Kidney (tissue), 14 donors: ENCODE measurements around the gene FANCI. TPM values are rescaled to one million over a fixed set of nuclear protein-coding genes. Genes with fewer than 3 reads are reported as not detected.
"Not testable (repeated sequence)": the region's sequence is repeated elsewhere in the genome, so short reads cannot be mapped to it uniquely, and the experiment has no call there.

Source experiments
- DNase-seq, 5 donors: peaks; one replicate each; pipeline ENCODE4 v3.0.0-alpha.2; 2013 to 2020
- FAIRE-seq: peaks from 2 replicates; lab custom pipeline; 2012; peaks lifted over from hg19 to GRCh38; lab: Jason Lieb, UNC
- H3K27ac ChIP-seq, 2 donors: one replicate each; pipeline ENCODE4 v1.7.0; 2013; ENCODE audit warnings: low read depth in 2 of 2, low read length in 2 of 2, inconsistent platforms in 1 of 2
- H3K27me3 ChIP-seq: one replicate; pipeline ENCODE4 v1.7.1; 2013; ENCODE audit warnings: low read length, inconsistent platforms; ENCODE audit not compliant: control insufficient read depth, insufficient read depth
- H3K36me3 ChIP-seq, 3 donors: one replicate each; pipeline versions ENCODE4 v1.7.0 to v1.7.1; 2013; ENCODE audit warnings: low read length in 3 of 3, control low read depth in 1 of 3, inconsistent platforms in 1 of 3; ENCODE audit not compliant: insufficient read depth in 3 of 3, control insufficient read depth in 2 of 3
- H3K4me1 ChIP-seq, 3 donors: one replicate each; pipeline versions ENCODE4 v1.7.0 to v1.7.1; 2013; ENCODE audit warnings: low read length in 3 of 3, inconsistent platforms in 1 of 3, low read depth in 1 of 3; ENCODE audit not compliant: control insufficient read depth in 2 of 3, insufficient read depth in 2 of 3
- H3K4me3 ChIP-seq, 3 donors: one replicate each; pipeline versions ENCODE4 v1.7.0 to v1.8.1; 2013; ENCODE audit warnings: low read length in 3 of 3, control low read depth in 1 of 3, inconsistent platforms in 1 of 3
- H3K9ac ChIP-seq, 3 donors: one replicate each; pipeline versions ENCODE4 v1.7.0 to v1.7.1; 2013; ENCODE audit warnings: low read length in 3 of 3, control low read depth in 1 of 3, inconsistent platforms in 1 of 3
- H3K9me3 ChIP-seq, 3 donors: one replicate each; pipeline versions ENCODE4 v1.7.0 to v1.7.1; 2013; ENCODE audit warnings: low read length in 3 of 3, control low read depth in 1 of 3, inconsistent platforms in 1 of 3; ENCODE audit not compliant: control insufficient read depth in 2 of 3, insufficient read depth in 1 of 3
- intact Hi-C: fragments of 100-400 bp; cut with DNase I; formaldehyde crosslinking; loops from one replicate; pipeline ENCODE4 v1.11.1; 2022
- polyA plus RNA-seq: library from polyadenylated mRNA; stranded (reverse); fragments of 350-450 nt; fragmentation: Illumina TruSeq; extraction: RNeasy Lipid Tissue Mini Kit (QIAGEN cat#74804); gene quantifications from one replicate; pipeline ENCODE4 v1.2.3, GENCODE V29; 2014; ENCODE audit warnings: low read depth, low replicate concordance; ENCODE audit not compliant: insufficient read depth
- total RNA-seq: library from RNA; stranded (reverse); fragmentation: NEBNext Ultra II Directional; extraction: Animal tissue kit (Norgen Biotek cat#: 25700); gene quantifications from one replicate; pipeline ENCODE4 v1.2.1, GENCODE V29; 2021
- TF ChIP-seq, protein P1 (sequence below): IDR thresholded peaks from 3 replicates; pipeline ENCODE4 v1.5.1; 2012; ENCODE audit warnings: mild to moderate bottlenecking, moderate library complexity, borderline replicate concordance; ENCODE audit not compliant: insufficient read depth; ENCODE audit errors: extremely low read depth
- donor health status: control.
- donor health status: control.
- donor health status: control.
- donor health status: control.
- donor health status: control.
- donor health status: DM: yes; HTN: yes; CAD: no.
- donor health status: Normal renal cell carcinoma (clear cell type).

FANCI gene
- total and polyA plus RNA-seq, 2 donors from 2014 or later, result 2.4 to 6.6 TPM

DNA sequence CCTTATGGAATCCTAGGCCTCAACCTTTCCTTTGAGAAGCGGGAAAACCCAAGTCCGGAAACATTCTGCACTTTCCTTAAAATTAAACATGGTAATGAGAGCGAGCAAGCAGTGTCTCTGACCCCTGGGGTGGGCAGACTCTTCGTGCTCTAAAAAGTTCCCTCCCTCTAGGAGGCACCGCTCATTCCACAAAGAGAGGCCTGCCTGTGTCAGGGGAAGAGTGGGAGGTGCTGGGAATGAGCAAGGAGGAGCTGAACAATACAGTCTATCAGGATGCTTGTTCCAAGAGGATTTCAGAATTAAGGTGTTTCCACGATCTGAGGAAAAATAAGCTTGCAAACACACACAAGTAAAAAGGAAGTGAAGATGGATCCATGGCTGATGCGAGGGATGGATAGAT, 16.4 kb upstream of the FANCI start:
- intact Hi-C loops, result no loop called here
- no peak for DNase-seq
- no peak overlapping the region for H3K27ac ChIP-seq
- TF ChIP-seq, protein P1, sequence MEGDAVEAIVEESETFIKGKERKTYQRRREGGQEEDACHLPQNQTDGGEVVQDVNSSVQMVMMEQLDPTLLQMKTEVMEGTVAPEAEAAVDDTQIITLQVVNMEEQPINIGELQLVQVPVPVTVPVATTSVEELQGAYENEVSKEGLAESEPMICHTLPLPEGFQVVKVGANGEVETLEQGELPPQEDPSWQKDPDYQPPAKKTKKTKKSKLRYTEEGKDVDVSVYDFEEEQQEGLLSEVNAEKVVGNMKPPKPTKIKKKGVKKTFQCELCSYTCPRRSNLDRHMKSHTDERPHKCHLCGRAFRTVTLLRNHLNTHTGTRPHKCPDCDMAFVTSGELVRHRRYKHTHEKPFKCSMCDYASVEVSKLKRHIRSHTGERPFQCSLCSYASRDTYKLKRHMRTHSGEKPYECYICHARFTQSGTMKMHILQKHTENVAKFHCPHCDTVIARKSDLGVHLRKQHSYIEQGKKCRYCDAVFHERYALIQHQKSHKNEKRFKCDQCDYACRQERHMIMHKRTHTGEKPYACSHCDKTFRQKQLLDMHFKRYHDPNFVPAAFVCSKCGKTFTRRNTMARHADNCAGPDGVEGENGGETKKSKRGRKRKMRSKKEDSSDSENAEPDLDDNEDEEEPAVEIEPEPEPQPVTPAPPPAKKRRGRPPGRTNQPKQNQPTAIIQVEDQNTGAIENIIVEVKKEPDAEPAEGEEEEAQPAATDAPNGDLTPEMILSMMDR, result no peak
- no peak overlapping the region for H3K4me3 ChIP-seq
- no peak for FAIRE-seq
- H3K36me3 ChIP-seq, result no peaks in the 10 kb centered on the region
- H3K9ac ChIP-seq, result no peak overlapping the region
- H3K4me1 ChIP-seq, result no peaks in the 10 kb centered on the region
- H3K9me3 ChIP-seq, result no peaks in the 10 kb centered on the region
- H3K27me3 ChIP-seq, result no peaks in the 10 kb centered on the region

- no peaks in the 10 kb centered on the region for H3K4me1 ChIP-seq
- no peak overlapping the region for H3K9ac ChIP-seq
- H3K36me3 ChIP-seq, result no peaks in the 10 kb centered on the region
- intact Hi-C loops, result no loop called here
- DNase-seq (no peak), FAIRE-seq (no peak)
- no peaks in the 10 kb centered on the region for H3K9me3 ChIP-seq
- no peak overlapping the region for H3K4me3 ChIP-seq
- no peaks in the 10 kb centered on the region for H3K27me3 ChIP-seq
- TF ChIP-seq, protein P1, result no peak
- no peak overlapping the region for H3K27ac ChIP-seq
These were observed 13.5 kb upstream of the FANCI start for GRCh38 chr15:89230277-89230676.

DNA sequence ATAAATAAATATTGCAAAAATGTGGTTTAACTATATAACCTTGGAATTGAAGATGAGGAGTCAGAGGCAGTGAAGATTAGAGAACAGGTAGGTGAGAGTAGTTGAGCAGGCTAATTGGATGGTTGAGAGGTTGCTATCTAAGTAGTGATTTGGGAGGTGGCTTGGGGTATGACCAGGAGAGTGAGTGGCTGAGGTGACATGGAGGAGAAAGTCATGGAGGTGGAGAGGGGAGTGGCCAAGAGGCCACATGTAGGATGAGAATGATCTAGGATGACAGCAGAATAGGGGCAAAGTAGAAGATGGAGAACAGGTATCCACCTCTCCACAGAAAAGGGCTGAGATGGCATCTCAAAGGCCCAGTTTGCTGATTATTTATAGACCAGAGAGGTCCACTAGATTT, 11.9 kb upstream of the FANCI start:
- intact Hi-C loops, result no loop called here
- Histone ChIP-seq H3K9me3 (no peaks in the 10 kb centered on the region), H3K36me3 (no peaks in the 10 kb centered on the region), H3K4me1 (no peaks in the 10 kb centered on the region), H3K27me3 (no peaks in the 10 kb centered on the region), H3K9ac (no peak overlapping the region), H3K4me3 (no peak overlapping the region), H3K27ac (no peak overlapping the region)
- no peak for DNase-seq
- no peak for FAIRE-seq
- TF ChIP-seq, protein P1, result no peak

DNA sequence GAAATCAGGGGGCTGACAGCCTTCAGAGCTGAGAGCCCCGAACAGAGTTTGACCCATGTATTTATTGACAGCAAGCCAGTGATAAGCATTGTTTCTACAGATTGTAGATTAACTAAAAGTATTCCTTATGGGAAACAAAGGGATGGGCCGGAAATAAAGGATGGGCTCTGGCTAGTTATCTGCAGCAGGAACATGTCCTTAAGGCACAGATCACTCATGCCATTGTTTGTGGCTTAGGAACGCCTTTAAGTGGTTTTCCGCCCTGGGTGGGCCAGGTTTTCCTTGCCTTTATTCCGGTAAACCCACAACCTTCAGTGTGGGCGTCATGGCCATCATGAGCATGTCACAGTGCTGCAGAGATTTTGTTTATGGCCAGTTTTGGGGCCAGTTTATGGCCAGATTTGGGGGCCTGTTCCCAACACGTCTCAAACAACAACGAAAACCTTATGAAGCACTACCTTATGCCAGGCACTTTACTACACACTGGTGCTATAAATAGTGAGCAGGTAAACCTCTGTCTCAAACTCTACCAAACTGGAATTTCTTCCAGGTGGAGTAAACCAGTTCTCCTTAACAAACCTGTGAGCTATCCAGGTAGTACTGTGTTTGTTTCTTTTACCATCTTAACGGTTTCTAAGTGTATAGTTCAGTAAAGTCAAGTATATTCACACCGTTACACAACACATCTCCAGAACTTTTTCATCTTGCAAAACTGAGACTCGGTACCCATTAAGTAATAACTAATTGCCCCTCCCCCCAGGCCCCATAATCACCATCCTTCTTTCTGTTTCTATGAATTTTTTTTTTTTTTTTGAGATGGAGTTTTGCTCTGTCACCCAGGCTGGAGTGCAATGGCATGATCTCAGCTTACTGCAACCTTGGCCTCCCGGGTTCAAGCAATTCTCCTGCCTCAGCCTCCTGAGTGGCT, 3.6 kb upstream of the FANCI start:
- H3K9ac ChIP-seq, H3K36me3 ChIP-seq, H3K9me3 ChIP-seq, H3K4me1 ChIP-seq, FAIRE-seq, DNase-seq, H3K27me3 ChIP-seq, H3K27ac ChIP-seq, intact Hi-C loops, H3K4me3 ChIP-seq: not testable (repeated sequence)
